OCI-LY1 (cell line): ENCODE measurements around the gene PARD3B.

Experiments
- H2AFZ ChIP-seq: fragments of 200-600 bp; sonication (generic), shearing (Covaris generic); 2 replicates; pipeline ENCODE4 v1.6.0; 2014; ENCODE audit warnings: antibody characterized with exemption, mild to moderate bottlenecking, low read length
- H3F3A ChIP-seq: fragments of 200-600 bp; sonication (generic), shearing (Covaris generic); 2 replicates; pipeline ENCODE4 v1.6.0; 2014; ENCODE audit warnings: mild to moderate bottlenecking, antibody characterized with exemption, low read length, moderate library complexity; ENCODE audit not compliant: insufficient read depth
- H3K27ac ChIP-seq: fragments of 200-600 bp; sonication (generic); 2 replicates; pipeline ENCODE4 v1.5.1; 2014; ENCODE audit warnings: low read length, mixed run types, mild to moderate bottlenecking, low read depth; ENCODE audit not compliant: poor library complexity, severe bottlenecking
- H3K27me3 ChIP-seq: fragments of 200-600 bp; sonication (generic); 2 replicates; pipeline ENCODE4 v1.6.0; 2014; ENCODE audit warnings: antibody characterized with exemption, mild to moderate bottlenecking, low read length, moderate library complexity; ENCODE audit not compliant: insufficient read depth
- H3K36me3 ChIP-seq: fragments of 200-600 bp; sonication (generic); 2 replicates; pipeline ENCODE4 v1.6.1; 2014; ENCODE audit warnings: mild to moderate bottlenecking, antibody characterized with exemption, low read length, moderate library complexity, mixed read lengths; ENCODE audit not compliant: insufficient read depth
- H3K4me1 ChIP-seq: fragments of 200-600 bp; sonication (generic); 2 replicates; pipeline ENCODE4 v1.5.1; 2014; ENCODE audit warnings: mild to moderate bottlenecking, low read length, moderate library complexity; ENCODE audit not compliant: insufficient read depth, severe bottlenecking
- H3K4me2 ChIP-seq: fragments of 200-600 bp; sonication (generic), shearing (Covaris generic); 2 replicates; pipeline ENCODE4 v1.6.1; 2014; ENCODE audit warnings: low read length
- H3K4me3 ChIP-seq: fragments of 200-600 bp; sonication (generic); 2 replicates; pipeline ENCODE4 v1.5.1; 2014; ENCODE audit warnings: low read length, low read depth, mild to moderate bottlenecking, mixed read lengths; ENCODE audit not compliant: poor library complexity, severe bottlenecking
- H3K79me2 ChIP-seq: fragments of 200-600 bp; shearing (Covaris generic); 2 replicates; pipeline ENCODE4 v1.6.1; 2016; ENCODE audit warnings: mixed run types, low read length, mixed read lengths; ENCODE audit not compliant: insufficient read depth
- H3K9ac ChIP-seq: fragments of 200-600 bp; sonication (generic), shearing (Covaris generic); 2 replicates; pipeline ENCODE4 v1.6.1; 2014; ENCODE audit warnings: mild to moderate bottlenecking, low read length, mixed read lengths
- H3K9me2 ChIP-seq: fragments of 200-600 bp; sonication (generic), shearing (Covaris generic); 2 replicates; pipeline ENCODE4 v1.6.1; 2014; ENCODE audit warnings: low read depth, mild to moderate bottlenecking, low read length, mixed read lengths
- H3K9me3 ChIP-seq: fragments of 200-600 bp; shearing (Covaris generic); 2 replicates; pipeline ENCODE4 v1.6.1; 2014; ENCODE audit warnings: low read length, mixed read lengths
- H4K20me1 ChIP-seq: fragments of 200-600 bp; sonication (generic), shearing (Covaris generic); 2 replicates; pipeline ENCODE4 v1.6.0; 2016; ENCODE audit warnings: mild to moderate bottlenecking, low read length; ENCODE audit not compliant: insufficient read depth
- CTCF ChIP-seq: fragments of 200-600 bp; sonication (generic), shearing (Covaris generic); IDR thresholded peaks from 2 replicates; pipeline ENCODE4 v1.5.1; 2017; ENCODE audit warnings: mild to moderate bottlenecking, antibody characterized with exemption, low read length, moderate library complexity, mixed read lengths
- EZH2 ChIP-seq: fragments of 200-600 bp; sonication (generic), shearing (Covaris generic); IDR thresholded peaks from 2 replicates; pipeline ENCODE4 v1.8.0; 2017; ENCODE audit warnings: borderline replicate concordance, mixed run types, mild to moderate bottlenecking, antibody characterized with exemption, low read length, moderate library complexity, mixed read lengths

PARD3B gene

GRCh38 chr2:205460217-205460616, 914.9 kb downstream of the PARD3B start:
- no peaks in the 10 kb centered on the region for H3F3A ChIP-seq
- no peaks in the 10 kb centered on the region for H3K79me2 ChIP-seq
- no peaks in the 10 kb centered on the region for H3K36me3 ChIP-seq
- H3K27ac ChIP-seq = no peak overlapping the region
- H3K27me3 ChIP-seq = no peaks in the 10 kb centered on the region
- no peaks in the 10 kb centered on the region for H3K9me2 ChIP-seq
- H3K4me3 ChIP-seq = no peak overlapping the region
- H3K9ac ChIP-seq = no peak overlapping the region
- H3K4me2 ChIP-seq = no peak overlapping the region
- TF ChIP-seq EZH2 (no peak), CTCF (no peak)
- no peaks in the 10 kb centered on the region for H3K4me1 ChIP-seq
- H3K9me3 ChIP-seq = no peaks in the 10 kb centered on the region
- H4K20me1 ChIP-seq = no peaks in the 10 kb centered on the region
- H2AFZ ChIP-seq = no peak overlapping the region

- H3K27me3 ChIP-seq = no peaks in the 10 kb centered on the region
- H3F3A ChIP-seq = no peaks in the 10 kb centered on the region
- H3K4me2 ChIP-seq = no peak overlapping the region
- H2AFZ ChIP-seq = no peak overlapping the region
- H3K9me2 ChIP-seq = no peaks in the 10 kb centered on the region
- no peaks in the 10 kb centered on the region for H4K20me1 ChIP-seq
- TF ChIP-seq CTCF = no peak
- TF ChIP-seq EZH2 = no peak
- no peaks in the 10 kb centered on the region for H3K79me2 ChIP-seq
- no peak overlapping the region for H3K4me3 ChIP-seq
- no peak overlapping the region for H3K9ac ChIP-seq
- no peaks in the 10 kb centered on the region for H3K36me3 ChIP-seq
- H3K27ac ChIP-seq = no peak overlapping the region
- no peaks in the 10 kb centered on the region for H3K4me1 ChIP-seq
- no peaks in the 10 kb centered on the region for H3K9me3 ChIP-seq
Measured at GRCh38 chr2:205461169-205461568, 915.9 kb downstream of the PARD3B start.

- Histone ChIP-seq H3K4me3 (no peak overlapping the region), H3K4me2 (no peak overlapping the region)
Measured at GRCh38 chr2:205461678-205462665, 916.7 kb downstream of the PARD3B start.

More at GRCh38 chr2:205461678-205462665, 916.7 kb downstream of the PARD3B start:
- H3K9ac ChIP-seq = no peak overlapping the region
- no peaks in the 10 kb centered on the region for H3K4me1 ChIP-seq
- no peaks in the 10 kb centered on the region for H3K36me3 ChIP-seq
- no peaks in the 10 kb centered on the region for H3K9me3 ChIP-seq
- no peaks in the 10 kb centered on the region for H3F3A ChIP-seq
- H2AFZ ChIP-seq = no peak overlapping the region
- no peaks in the 10 kb centered on the region for H4K20me1 ChIP-seq
- no peak overlapping the region for H3K27ac ChIP-seq
- no peaks in the 10 kb centered on the region for H3K9me2 ChIP-seq
- H3K27me3 ChIP-seq = no peaks in the 10 kb centered on the region
- no peaks in the 10 kb centered on the region for H3K79me2 ChIP-seq
- TF ChIP-seq CTCF = no peak
- TF ChIP-seq EZH2 = no peak
